GM03348 (cell line): ENCODE data around the gene FANCC.

Experiments used
- DNase-seq: peaks from one replicate; pipeline ENCODE4 v3.0.0; 2012; ENCODE audit warnings: low spot score

Gene FANCC

DNA sequence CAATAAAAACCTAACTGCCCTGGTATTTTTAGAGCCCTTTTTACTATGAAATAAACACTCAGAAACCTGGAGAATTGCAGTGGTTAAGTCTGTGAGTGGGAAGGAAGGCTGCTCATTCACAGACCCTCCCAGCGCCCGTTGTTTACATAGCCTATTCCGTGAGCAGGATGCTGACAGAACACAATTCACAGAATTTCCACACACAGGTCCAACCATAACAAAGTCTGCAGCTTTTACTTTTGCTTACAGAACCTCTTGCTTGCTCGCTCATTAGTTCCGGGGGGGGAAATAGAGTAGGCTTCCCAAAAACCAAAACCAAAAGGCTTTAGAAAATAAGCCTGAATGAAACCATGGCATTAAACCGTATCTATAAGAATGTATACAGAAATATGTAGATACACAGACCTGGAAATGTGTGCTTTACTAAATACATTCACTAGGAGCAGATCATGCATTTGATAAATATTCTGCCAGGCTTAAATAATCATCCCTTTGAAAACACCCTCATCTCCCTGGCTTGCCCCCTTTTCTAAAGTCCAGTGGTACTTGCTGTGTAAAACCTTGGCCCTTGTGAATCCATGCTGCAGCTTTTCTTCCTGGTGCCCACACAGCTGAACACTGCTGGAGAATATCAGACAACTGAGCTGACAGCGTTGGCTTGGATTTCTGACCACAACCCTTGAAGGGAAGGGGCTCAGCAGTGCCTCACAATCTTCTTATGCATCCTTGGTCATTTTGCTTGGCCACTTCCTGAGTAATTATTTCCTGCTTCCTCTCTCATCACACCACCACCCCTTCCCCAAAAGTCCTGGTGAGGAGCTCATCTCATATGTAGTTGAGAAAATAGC, 128.0 kb downstream of the FANCC start:
- no peak for DNase-seq

DNA sequence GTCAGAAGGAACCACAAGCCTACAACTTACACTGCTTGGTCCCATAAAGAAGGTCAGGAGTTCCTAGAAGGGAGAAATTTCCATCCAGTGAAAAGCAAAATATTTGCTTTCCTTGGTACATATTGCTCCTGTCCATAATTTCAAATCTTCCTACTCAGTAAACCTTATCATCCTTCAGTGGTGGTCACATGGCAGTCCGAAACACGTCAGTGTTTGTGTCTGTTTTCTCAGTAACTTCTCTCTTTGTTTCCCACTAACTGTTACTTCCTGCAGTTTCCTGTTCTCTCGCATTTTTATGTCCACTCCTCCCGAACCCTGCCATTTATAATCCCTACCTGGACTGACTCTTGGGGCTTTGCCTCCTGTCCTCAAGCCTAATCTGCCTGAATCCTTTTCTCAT, 129.1 kb downstream of the FANCC start:
- no peak for DNase-seq

DNA sequence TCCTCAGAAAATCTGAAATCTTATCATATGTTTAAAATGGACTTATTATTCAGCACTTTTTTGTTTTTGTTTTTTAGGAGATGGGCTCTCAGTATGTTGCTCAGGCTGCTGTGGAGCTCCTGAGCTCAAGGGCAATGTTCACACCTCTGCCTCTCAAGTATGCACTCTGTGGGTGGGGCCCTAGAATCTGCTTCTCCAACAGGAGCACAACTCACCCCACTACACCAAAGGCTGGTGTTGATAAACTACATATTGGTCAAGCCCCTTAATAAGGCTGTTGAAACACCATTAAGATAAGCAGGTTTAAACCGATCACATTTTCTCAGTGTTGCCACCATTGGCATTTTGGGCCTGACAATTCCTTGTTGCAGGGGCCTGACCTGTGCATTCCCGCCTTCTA, 131.6 kb downstream of the FANCC start:
- DNase-seq, result no peak

DNA sequence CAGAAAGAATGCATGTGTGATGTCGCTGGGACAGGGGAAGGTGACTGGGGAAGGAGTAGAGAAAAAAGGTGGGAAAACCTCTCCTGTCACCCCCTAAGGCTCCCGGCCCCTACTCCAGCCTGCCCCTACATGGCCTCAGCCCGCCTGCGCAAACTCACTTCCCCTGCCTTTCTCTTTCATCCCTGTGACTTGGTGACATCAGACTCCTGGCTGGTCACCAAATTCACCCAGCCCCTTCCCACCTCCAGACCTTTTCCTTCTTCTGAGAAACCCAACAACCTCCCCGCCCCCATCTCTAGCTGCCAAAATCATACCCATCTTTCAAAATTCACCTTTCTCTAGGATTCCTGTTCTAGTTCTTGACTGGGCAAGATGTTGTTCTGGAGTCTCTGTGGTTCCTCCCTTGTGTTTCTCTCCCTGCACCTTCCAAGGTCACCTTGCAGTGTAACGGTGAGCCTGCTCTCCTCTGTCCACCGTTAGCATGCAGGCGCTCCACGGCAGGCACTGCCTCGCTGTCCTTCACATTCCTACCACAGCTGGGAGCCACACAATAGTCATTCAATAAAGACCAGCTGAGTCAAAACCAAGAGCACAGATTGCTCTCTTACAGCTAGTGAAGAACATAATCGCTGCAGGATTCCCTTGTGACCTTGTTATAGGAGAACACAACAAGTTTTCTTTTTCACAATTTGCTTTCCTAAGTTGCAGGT, 134.5 kb downstream of the FANCC start:
- no peak for DNase-seq

DNA sequence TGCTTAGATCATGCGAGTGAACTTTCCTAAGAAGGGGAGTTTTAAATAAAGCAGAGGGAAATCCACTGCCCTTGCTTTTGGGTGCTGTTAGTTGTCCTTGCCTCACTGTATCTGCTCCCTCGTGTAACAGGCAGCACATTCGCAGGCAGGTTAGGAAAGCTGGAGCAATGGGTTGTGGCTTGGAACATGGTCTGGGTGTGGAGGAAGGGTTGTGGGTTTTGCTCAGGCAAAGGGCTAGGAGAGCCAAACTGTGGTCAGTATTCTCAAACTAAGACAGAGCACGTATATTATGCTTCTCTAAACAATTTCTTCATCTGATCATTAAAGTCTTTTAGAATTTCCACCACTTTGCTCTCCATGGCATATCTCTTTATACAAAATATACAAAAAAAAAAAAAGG, 135.7 kb downstream of the FANCC start:
- no peak for DNase-seq

- DNase-seq, result peak; percentile 53
These were observed 136.2 kb downstream of the FANCC start for GRCh38 chr9:95181226-95181818.

GRCh38 chr9:95177617-95178016, 139.9 kb downstream of the FANCC start:
- DNase-seq, result no peak

GRCh38 chr9:95176755-95177319, 140.7 kb downstream of the FANCC start:
- no peak for DNase-seq

DNA sequence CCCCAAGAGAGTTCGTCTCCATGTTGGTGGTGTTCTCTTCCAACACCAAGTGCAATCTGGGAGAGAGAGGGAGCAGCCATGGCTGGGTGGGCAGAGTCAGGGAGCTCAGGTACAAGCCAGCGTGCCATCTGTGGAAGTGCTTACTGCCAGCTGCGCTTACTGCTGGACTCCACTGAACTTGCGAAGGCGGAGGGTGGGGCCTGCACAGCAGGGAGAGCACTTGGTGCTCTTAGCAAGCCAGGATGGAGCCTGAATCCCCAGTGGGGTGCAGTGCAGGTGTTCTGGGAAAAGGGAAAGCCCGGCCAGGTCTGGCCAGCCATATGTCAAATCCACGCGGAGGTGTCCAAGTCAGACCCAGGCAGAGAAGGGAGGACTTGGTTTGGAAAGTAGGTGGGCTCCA, 142.0 kb downstream of the FANCC start:
- DNase-seq, result no peak

- DNase-seq, result no peak
These were observed 143.5 kb downstream of the FANCC start for GRCh38 chr9:95174038-95174437.

DNA sequence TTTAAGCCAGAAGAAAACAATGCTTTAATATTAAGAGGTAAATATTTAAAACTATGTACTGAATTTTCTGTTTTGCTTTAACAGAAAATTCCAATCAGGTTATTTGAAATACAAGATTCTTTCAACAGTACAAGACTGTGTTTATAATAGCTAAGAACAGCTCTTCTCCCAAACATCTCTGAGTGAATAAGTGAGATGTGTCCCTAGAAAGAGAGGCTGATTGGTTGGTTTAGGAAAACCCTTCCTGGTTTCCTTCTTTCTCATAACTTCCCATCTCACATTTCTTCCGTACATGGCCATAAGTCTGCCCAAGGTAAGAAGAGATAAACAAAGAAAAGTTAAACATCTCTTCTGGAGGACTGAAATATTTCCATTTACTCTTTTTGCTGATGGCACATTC, 145.9 kb downstream of the FANCC start:
- no peak for DNase-seq

GRCh38 chr9:95171001-95171400, 146.5 kb downstream of the FANCC start:
- DNase-seq, result no peak

DNA sequence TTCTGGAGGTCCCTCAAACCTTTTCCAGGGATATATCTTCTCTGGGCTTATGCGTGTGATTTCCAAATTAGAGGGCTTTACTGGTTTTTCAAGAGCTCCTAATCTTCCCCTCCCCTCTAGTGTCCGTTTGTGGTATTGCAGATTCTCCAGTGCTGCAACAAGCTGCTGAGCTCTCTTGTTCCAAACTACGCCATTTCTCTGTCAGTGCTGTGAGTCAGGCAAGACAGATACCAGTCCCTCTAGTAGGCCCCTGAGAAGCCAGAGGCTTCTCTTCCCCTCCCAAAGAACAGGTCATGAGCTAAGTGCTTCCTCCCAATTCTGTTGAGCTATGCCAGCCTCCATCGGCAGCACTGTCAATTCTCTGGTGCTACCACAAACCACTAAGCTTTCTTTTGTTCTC, 149.5 kb downstream of the FANCC start:
- peak; percentile 72 for DNase-seq

GRCh38 chr9:95165004-95165403, 152.5 kb downstream of the FANCC start:
- no peak for DNase-seq

GRCh38 chr9:95157481-95158151, 159.9 kb downstream of the FANCC start:
- peak; percentile 61 for DNase-seq

- DNase-seq, result no peak
These were observed 161.4 kb downstream of the FANCC start for GRCh38 chr9:95156074-95156473.

GRCh38 chr9:95155220-95155619, 162.3 kb downstream of the FANCC start:
- no peak for DNase-seq

- DNase-seq, result no peak
These were observed 166.6 kb downstream of the FANCC start for GRCh38 chr9:95150903-95151302.

DNA sequence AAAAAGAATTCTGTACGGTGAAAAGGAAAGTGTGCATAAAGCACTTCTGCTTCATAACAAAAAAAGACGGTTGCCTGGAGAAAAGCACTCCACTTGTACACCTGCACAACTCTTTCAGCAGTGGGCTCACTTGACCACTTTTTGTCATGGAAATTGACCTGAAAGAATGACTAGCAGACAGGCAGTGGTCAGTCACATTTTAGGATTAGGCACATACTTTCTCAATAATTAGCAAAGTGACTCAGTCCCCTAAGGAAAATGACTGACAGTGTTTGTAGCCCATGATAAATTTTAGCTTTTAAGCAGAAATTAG, 169.3 kb downstream of the FANCC start:
- no peak for DNase-seq

DNA sequence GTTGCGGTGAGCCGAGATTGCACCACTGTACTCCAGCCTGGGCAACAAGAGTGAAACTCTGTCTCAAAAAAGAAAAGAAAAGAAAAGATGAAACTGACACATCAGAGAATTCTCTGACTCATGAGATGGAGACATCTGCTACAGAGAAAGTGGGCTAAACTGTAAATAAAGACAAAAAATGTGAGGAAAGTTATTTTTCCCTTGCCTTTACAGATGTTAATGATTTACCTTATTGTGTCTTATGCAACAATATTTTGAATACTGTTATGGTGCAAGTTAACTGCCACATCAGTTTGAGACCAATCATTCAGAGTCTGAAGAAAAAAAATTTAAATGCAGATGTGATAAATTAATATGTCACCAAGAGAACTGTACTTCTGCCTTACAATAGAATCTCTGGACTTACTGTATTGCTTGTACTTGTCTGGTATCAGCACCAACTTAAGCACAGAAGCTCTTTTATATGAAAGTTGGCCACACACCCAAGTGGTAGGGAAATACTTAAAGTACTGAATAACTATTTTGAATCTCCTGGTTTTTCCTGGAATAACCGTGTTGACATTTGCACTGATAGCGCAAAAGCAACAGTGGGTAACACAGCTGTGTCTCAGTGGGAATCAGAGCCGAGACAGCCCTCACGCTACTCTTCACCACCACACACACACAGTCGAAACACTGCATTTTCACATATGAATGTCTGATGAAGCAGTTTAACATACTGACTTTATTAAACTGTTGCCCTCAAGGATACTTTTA, 169.9 kb downstream of the FANCC start:
- DNase-seq, result peak; percentile 56
